GM19452 (cell line): Measurements from ENCODE around the gene KRT81.
"Not testable (repeated sequence)": the region's sequence is repeated elsewhere in the genome, so short reads cannot be mapped to it uniquely, and the experiment has no call there.

Source experiments
- ATAC-seq: cut with Tn5 transposase; IDR thresholded peaks from one replicate; pipeline ENCODE4 v1.9.1; 2021; ENCODE audit not compliant: unreplicated experiment

The KRT81 gene

GRCh38 chr12:52256584-52256935, 34.8 kb downstream of the KRT81 start:
- no peak for ATAC-seq

- ATAC-seq = no peak
Observed at GRCh38 chr12:52255926-52256583, 35.3 kb downstream of the KRT81 start.

GRCh38 chr12:52254965-52255751, 36.2 kb downstream of the KRT81 start:
- ATAC-seq = no peak

GRCh38 chr12:52254180-52254964, 37.0 kb downstream of the KRT81 start:
- ATAC-seq = no peak

- no peak for ATAC-seq
Observed at GRCh38 chr12:52253391-52254179, 37.7 kb downstream of the KRT81 start.

- no peak for ATAC-seq
Observed at GRCh38 chr12:52252728-52253343, 38.5 kb downstream of the KRT81 start.

GRCh38 chr12:52252175-52252615, 39.1 kb downstream of the KRT81 start:
- not testable (repeated sequence) for ATAC-seq

- ATAC-seq = no peak
Observed at GRCh38 chr12:52251367-52252051, 39.8 kb downstream of the KRT81 start.

GRCh38 chr12:52250048-52250990, 41.0 kb downstream of the KRT81 start:
- ATAC-seq = no peak

- no peak for ATAC-seq
Observed at GRCh38 chr12:52249511-52250047, 41.8 kb downstream of the KRT81 start.

GRCh38 chr12:52248541-52249461, 42.5 kb downstream of the KRT81 start:
- no peak for ATAC-seq

GRCh38 chr12:52247622-52248540, 43.5 kb downstream of the KRT81 start:
- ATAC-seq = no peak

- no peak for ATAC-seq
Observed at GRCh38 chr12:52246720-52247621, 44.4 kb downstream of the KRT81 start.

GRCh38 chr12:52245962-52246569, 45.3 kb downstream of the KRT81 start:
- ATAC-seq = no peak
